ENCODE measurements around the gene TIMM17B.

TIMM17B gene

GRCh38 chrX:48902776-48903175 is 5.2 kb upstream of the TIMM17B start:
- H3K36me3 ChIP-seq (ENCODE audit: insufficient read depth) = no peaks in the 10 kb centered on the region
- H2AFZ ChIP-seq (ENCODE audit: low read depth) = no peak overlapping the region
- no peak for TF ChIP-seq CTCF (conservative IDR thresholded peaks at IDR 0.05; ENCODE audit: low read depth, low read length)
- H3K4me1 ChIP-seq (ENCODE audit: low read depth, poor library complexity, severe bottlenecking) = peaks cover 13% of the 10 kb centered on the region
- H3K9ac ChIP-seq = no peak overlapping the region
- no peak overlapping the region for H3K27ac ChIP-seq
- no peaks in the 10 kb centered on the region for H3K27me3 ChIP-seq (ENCODE audit: insufficient read depth, low read depth)
- H3K4me2 ChIP-seq = no peak overlapping the region
- H3K79me2 ChIP-seq (ENCODE audit: insufficient read depth, low read depth) = peaks cover 21% of the 10 kb centered on the region; the same call in 1 of the 2 replicates
- no peaks in the 10 kb centered on the region for H4K20me1 ChIP-seq (ENCODE audit: insufficient read depth)
- H3K4me3 ChIP-seq (IDR thresholded peaks at IDR 0.05; ENCODE audit: insufficient read depth, low read depth, low read length) = no peak overlapping the region

GRCh38 chrX:48902135-48902534 is 4.6 kb upstream of the TIMM17B start:
- no peak overlapping the region for H3K27ac ChIP-seq
- no peaks in the 10 kb centered on the region for H4K20me1 ChIP-seq (ENCODE audit: insufficient read depth)
- peaks cover 13% of the 10 kb centered on the region for H3K4me1 ChIP-seq (ENCODE audit: low read depth, poor library complexity, severe bottlenecking)
- no peak overlapping the region for H3K4me3 ChIP-seq (IDR thresholded peaks at IDR 0.05; ENCODE audit: insufficient read depth, low read depth, low read length)
- no peak overlapping the region for H2AFZ ChIP-seq (ENCODE audit: low read depth)
- peaks cover 21% of the 10 kb centered on the region; the same call in 1 of the 2 replicates for H3K79me2 ChIP-seq (ENCODE audit: insufficient read depth, low read depth)
- TF ChIP-seq CTCF (conservative IDR thresholded peaks at IDR 0.05; ENCODE audit: low read depth, low read length) = no peak
- no peak overlapping the region for H3K4me2 ChIP-seq
- no peaks in the 10 kb centered on the region for H3K27me3 ChIP-seq (ENCODE audit: insufficient read depth, low read depth)
- H3K9ac ChIP-seq = no peak overlapping the region
- no peaks in the 10 kb centered on the region for H3K36me3 ChIP-seq (ENCODE audit: insufficient read depth)

- Histone ChIP-seq H3K36me3 (ENCODE audit: insufficient read depth) (no peaks in the 10 kb centered on the region), H3K27ac (no peak overlapping the region), H4K20me1 (ENCODE audit: insufficient read depth) (no peaks in the 10 kb centered on the region), H3K4me2 (no peak overlapping the region), H3K79me2 (ENCODE audit: insufficient read depth, low read depth) (peaks cover 31% of the 10 kb centered on the region; the same call in 1 of the 2 replicates), H3K4me1 (ENCODE audit: low read depth, poor library complexity, severe bottlenecking) (peaks cover 13% of the 10 kb centered on the region), H3K27me3 (ENCODE audit: insufficient read depth, low read depth) (no peaks in the 10 kb centered on the region), H3K9ac (no peak overlapping the region), H2AFZ (ENCODE audit: low read depth) (no peak overlapping the region), H3K4me3 (IDR thresholded peaks at IDR 0.05; ENCODE audit: insufficient read depth, low read depth, low read length) (no peak overlapping the region)
- TF ChIP-seq CTCF (conservative IDR thresholded peaks at IDR 0.05; ENCODE audit: low read depth, low read length) = no peak
Measured at GRCh38 chrX:48901069-48901468, 3.5 kb upstream of the TIMM17B start.

GRCh38 chrX:48899078-48899410 is 1.5 kb upstream of the TIMM17B start:
- H3K79me2 ChIP-seq (ENCODE audit: insufficient read depth, low read depth) = peaks cover 33% of the 10 kb centered on the region; the same call in 1 of the 2 replicates
- no peak overlapping the region for H2AFZ ChIP-seq (ENCODE audit: low read depth)
- H3K36me3 ChIP-seq (ENCODE audit: insufficient read depth) = no peaks in the 10 kb centered on the region
- H3K27ac ChIP-seq = peak overlapping the region; percentile 91
- H3K4me2 ChIP-seq = peak overlapping the region; percentile 80
- TF ChIP-seq CTCF (conservative IDR thresholded peaks at IDR 0.05; ENCODE audit: low read depth, low read length) = no peak
- no peaks in the 10 kb centered on the region for H4K20me1 ChIP-seq (ENCODE audit: insufficient read depth)
- peak overlapping the region; percentile 85; the same call in 1 of the 2 replicates for H3K9ac ChIP-seq
- H3K4me1 ChIP-seq (ENCODE audit: low read depth, poor library complexity, severe bottlenecking) = peaks cover 13% of the 10 kb centered on the region
- no peaks in the 10 kb centered on the region for H3K27me3 ChIP-seq (ENCODE audit: insufficient read depth, low read depth)
- H3K4me3 ChIP-seq (IDR thresholded peaks at IDR 0.05; ENCODE audit: insufficient read depth, low read depth, low read length) = no peak overlapping the region

All from KMS-11 (cell line).